NOMO-1 (cell line): Measurements from ENCODE around the gene RNASE8.

ENCODE experiments used
- DNase-seq, 2 experiments: peaks; one replicate each; lab custom pipeline; 2025; ENCODE audit not compliant: unreplicated experiment in 2 of 2; lab: John Stamatoyannopoulos, UW

The RNASE8 gene

DNA sequence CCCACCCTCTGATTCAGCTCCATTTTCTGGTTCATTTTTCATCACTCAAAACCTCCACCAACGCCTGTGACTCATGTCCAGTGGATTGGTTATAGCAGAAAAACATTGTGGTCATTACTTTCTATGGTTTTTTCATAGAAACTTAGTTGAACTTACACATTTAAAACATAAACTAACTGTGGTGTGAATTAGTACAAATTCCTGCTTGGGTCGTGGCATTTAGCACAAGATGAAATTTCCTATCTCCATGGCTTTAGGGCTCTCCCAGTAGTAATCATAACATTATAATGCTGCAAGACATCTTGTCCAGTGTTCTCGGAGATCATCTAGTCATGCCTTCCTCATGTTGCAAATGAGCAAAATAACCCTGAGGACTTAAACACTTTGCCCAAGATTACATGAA lies 8.3 kb upstream of the RNASE8 start:
- DNase-seq: no peak

DNA sequence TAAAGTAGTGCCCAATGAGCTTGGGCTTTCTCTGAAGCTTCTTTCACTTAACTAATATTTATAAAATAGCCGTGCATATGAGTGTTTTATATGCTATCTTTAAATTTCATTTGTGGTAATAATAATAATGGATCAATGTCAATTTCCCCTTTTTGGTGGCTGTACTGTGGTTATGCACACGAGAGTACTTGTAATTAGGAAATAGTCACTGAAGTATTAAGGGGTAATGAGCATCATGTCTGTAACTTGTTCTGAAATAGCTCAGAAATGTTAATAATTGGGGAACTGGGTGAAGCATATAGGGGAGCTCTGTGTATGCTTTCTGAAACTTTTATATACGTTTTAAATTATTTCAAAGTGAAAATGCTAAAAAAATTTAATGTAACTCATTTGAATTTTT lies 7.0 kb upstream of the RNASE8 start:
- DNase-seq: peak in 1 of 2 experiments; percentile 4

DNA sequence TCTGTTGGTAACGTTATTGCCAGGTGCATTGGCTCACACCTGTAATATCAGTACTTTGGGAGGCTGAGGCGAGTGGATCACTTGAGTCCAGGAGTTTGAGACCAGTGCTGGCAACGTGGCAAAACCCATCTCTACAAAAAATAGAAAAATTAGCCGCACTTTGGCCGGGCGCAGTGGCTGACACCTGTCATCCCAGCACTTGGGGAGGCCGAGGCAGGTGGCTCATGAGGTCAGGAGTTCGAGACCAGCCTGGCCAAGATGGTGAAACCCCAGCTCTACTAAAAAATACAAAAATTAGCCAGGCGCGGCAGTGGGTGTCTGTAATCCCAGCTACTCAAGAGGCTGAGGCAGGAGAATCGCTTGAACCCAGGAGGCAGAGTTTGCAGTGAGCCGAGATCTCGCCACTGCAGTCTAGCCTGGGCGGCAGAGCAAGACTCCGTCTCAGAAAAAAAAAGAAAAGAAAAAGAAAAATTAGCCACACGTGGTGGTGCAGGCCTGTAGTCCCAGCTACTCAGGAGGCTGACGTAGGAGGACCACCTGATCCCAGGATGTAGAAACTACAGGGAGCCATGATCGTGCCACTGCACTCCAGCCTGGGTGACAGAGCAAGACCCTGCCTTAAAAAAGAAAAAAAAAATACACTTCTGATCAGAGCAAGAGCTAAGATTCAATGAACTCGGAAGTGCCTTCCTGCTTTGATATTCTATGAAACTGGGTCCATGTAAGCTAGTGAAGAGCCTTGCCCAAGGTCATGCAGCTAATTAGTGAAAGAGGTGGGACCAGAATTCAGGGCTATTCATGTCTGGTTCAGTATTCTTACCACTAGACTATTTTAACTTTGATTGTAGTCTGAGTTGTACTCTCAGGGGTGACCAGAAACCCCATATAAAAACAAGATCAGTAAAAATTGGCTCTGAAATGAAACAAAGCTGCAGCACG lies 4.2 kb upstream of the RNASE8 start:
- no peak for DNase-seq

- no peak for DNase-seq
Observed at GRCh38 chr14:21054123-21054767, 3.4 kb upstream of the RNASE8 start.

- DNase-seq: no peak
Observed at GRCh38 chr14:21054768-21055145, 2.9 kb upstream of the RNASE8 start.

DNA sequence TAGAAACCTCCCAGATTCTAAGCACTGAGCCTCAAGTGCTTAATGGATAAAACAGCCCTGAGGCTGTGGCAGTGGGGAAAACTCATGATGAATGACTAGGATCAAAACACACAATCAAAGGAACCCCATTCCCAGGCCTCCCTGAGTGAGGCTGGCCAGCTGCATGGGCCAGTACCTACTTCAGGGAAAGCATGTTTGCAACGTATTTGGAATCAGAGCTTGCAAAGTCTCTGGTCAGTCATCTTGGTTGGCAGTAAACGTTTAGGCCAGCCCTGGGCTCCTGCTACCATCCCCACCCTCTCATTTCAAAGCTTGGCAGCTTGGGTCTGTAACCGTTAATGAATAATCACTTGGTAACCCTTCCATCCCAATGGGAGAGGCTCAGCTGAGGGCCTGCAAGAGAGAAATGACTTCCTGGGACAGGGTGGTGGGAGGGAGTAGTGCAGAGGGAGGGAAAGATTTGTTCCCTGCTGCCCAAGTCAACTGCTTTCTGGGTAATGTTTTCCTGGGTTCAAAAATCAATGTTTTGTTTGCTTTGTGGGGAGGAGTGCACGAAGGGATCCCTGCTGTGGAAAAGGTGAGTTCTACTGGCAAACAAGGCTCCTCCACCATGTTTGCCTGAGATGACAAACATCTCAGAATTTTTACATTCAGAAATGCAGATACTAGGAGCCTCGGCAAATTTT lies 2.0 kb upstream of the RNASE8 start:
- DNase-seq: no peak

- DNase-seq: no peak
Observed at GRCh38 chr14:21056520-21057163, 980 bp upstream of the RNASE8 start.

- DNase-seq: no peak
Observed at GRCh38 chr14:21058903-21059302, 1.3 kb downstream of the RNASE8 start.

- no peak for DNase-seq
Observed at GRCh38 chr14:21059842-21060613, 2.4 kb downstream of the RNASE8 start.

DNA sequence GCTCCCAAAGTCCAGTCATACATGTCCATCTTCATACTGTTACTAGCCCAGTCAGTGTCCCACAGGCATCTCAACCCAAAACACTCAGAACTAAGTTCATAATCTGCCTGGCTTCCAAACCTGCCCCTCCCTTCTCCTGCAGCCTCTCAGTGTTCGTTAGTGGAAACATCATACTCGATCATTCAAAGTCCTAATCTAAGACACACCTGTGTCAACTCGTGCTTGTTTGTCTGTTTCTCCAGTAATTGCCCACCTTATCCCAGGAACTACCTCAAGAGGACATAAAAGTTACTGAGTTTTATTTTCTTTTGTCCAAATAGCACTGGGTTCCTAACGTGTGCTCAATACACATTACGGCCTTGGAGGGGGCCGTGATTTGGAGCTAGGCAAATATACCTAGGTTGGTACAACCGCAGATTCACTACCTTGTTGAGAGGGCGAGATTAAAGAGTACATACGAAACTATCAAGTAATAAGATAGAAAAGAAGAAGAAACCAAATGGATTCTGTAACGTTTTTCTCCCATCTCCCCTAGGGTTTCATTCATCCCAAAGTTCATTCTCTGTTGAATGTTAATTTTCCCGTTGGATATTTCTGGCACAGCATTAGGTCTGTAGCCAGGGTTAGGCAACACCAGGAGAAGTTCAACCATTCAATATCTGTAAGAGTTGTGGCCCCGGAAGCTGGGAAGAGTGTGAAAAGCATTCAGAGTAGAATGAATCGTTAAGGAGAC lies 3.2 kb downstream of the RNASE8 start:
- no peak for DNase-seq

DNA sequence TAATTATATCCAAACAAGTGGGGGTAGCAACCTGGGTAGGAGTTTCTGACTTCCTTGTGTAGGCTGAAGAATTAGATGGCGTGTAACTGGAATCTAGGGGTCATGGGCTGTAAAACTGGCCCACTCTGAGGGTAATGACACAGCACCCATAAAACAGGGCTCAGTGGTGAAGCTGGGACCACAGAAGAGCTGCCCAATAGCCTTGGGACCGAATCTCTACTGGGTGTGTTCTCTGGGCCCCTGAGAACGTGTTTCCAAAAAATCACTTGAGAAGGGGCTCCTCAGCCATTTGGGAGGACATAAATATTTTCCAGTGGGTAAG lies 3.7 kb downstream of the RNASE8 start:
- DNase-seq: no peak

DNA sequence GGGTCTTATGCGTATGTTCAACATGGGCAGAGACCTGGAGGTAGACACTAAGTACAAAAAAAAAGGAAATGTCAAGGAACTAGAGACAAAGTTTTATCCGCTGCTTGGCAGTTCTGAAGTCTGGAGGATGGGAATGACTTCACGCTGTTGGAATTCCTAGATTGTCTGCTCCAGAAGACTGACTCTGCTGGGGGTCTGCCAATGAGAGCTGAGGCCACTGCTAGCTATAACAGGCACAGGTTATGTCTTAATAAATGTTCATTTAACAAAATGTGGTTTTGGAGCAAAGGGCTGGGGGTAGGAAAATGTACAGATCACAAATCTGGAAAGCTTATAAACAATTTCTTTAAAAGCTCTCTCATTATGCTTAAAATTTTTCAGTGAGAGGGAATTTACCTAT lies 5.9 kb downstream of the RNASE8 start:
- DNase-seq: no peak

GRCh38 chr14:21066882-21067502 lies 9.4 kb downstream of the RNASE8 start:
- no peak for DNase-seq

GRCh38 chr14:21068521-21069387 lies 11.1 kb downstream of the RNASE8 start:
- peak; percentile 65 to 79 for DNase-seq

DNA sequence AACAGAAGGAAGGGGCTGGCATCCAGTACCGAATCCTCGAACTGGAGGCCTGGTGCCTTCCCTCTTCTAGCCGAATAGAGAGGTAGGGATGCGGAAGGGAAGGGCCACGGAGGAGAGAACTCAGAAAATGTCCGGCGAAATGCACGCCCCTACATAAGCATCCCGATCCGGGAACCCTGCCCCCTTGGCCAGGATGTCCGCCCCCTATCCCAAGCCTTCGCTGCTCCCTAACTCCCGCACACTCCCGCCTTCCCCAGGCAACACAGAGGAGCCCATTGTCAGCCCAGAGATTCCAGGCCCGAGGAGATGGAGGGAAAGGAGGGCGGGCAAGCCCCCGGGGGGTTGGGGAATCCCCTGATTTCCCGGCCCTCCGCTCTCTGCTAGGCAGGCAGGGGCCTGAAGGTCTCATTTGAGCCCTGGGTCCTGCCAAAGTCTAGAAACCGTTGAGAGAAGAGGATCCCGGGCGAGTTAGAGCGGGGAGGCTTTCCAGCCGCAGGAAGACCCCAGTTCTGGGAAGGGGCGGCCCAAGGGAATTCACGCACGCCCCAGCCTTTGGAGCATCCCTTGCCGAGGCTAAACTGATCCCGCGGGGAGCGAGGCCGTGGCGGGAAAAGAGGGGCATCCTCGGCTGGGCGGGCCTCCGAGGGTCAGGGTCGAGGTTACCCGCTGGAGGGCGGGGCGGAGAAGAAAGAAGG lies 11.9 kb downstream of the RNASE8 start:
- no peak for DNase-seq

GRCh38 chr14:21070083-21070609 lies 12.5 kb downstream of the RNASE8 start, which contains the start of gene ARHGEF40:
Gene ARHGEF40 (plus strand): TSS chr14:21070304. CDS start chr14:21070397, 93 bp downstream.
- DNase-seq: peak; percentile 13 to 26

- DNase-seq: peak in 1 of 2 experiments; percentile 61
Observed at GRCh38 chr14:21070610-21071224, 13.1 kb downstream of the RNASE8 start.
